CD14-positive monocyte (primary cell): ENCODE results near the gene LRP8. TPM values are rescaled to one million over a fixed set of nuclear protein-coding genes. Genes with fewer than 3 reads are reported as not detected.
A peak's percentile ranks its signal among the peaks of the same experiment; 100 is the strongest.

Source experiments
- DNase-seq, 3 donors: peaks; one replicate each; pipeline ENCODE4 v3.0.0-alpha.2; 2011 to 2022
- H2AFZ ChIP-seq: 2 replicates; pipeline ENCODE4 v1.6.0; 2012; ENCODE audit warnings: mild to moderate bottlenecking, low read depth, low read length, inconsistent platforms; ENCODE audit not compliant: insufficient read depth, poor library complexity, severe bottlenecking
- H3K27ac ChIP-seq, 2 donors: 1 replicate in 1 of 2; 2 replicates in 1 of 2; pipeline ENCODE4 v1.5.1; 2012 to 2013; ENCODE audit warnings: low read length in 2 of 2, control low read depth in 1 of 2, inconsistent platforms in 1 of 2, low read depth in 1 of 2, mild to moderate bottlenecking in 1 of 2
- H3K27me3 ChIP-seq, 2 donors: one replicate each; pipeline versions ENCODE4 v1.6.0 to v1.6.1; 2011 to 2013; ENCODE audit warnings: low read length in 2 of 2; ENCODE audit not compliant: control insufficient read depth in 2 of 2, insufficient read depth in 2 of 2
- H3K36me3 ChIP-seq, 2 donors: replicated peaks in 1 of 2; 1 replicate in 1 of 2; 2 replicates in 1 of 2; pipeline versions ENCODE4 v1.5.1 to v1.6.1; 2012 to 2013; ENCODE audit warnings: low read length in 2 of 2, control low read depth in 1 of 2, inconsistent platforms in 1 of 2, mild to moderate bottlenecking in 1 of 2; ENCODE audit not compliant: insufficient read depth in 2 of 2, control insufficient read depth in 1 of 2
- H3K4me1 ChIP-seq, 2 donors: 1 replicate in 1 of 2; 2 replicates in 1 of 2; pipeline versions ENCODE4 v1.5.1 to v1.6.1; 2012 to 2013; ENCODE audit warnings: low read length in 2 of 2, control low read depth in 1 of 2, inconsistent platforms in 1 of 2, mild to moderate bottlenecking in 1 of 2, moderate library complexity in 1 of 2; ENCODE audit not compliant: insufficient read depth in 2 of 2, control insufficient read depth in 1 of 2
- H3K4me2 ChIP-seq: replicated peaks from 2 replicates; pipeline ENCODE3; 2012; ENCODE audit warnings: low read length, moderate library complexity, mild to moderate bottlenecking; ENCODE audit not compliant: poor library complexity, severe bottlenecking; ENCODE audit errors: extremely low read depth
- H3K4me3 ChIP-seq, 3 experiments: fragments of 200-600 bp in 1 of 3; sonication (generic) in 1 of 3; replicated peaks in 1 of 3; 1 replicate in 2 of 3; 2 replicates in 1 of 3; pipeline ENCODE4 v1.5.1; 2011 to 2013; ENCODE audit warnings: low read length in 3 of 3, mild to moderate bottlenecking in 3 of 3, control low read depth in 2 of 3, low read depth in 2 of 3, inconsistent platforms in 1 of 3, moderate library complexity in 1 of 3
- H3K79me2 ChIP-seq: 2 replicates; pipeline ENCODE4 v1.6.0; 2012; ENCODE audit warnings: mild to moderate bottlenecking, control low read depth, inconsistent platforms, low read length, moderate library complexity; ENCODE audit not compliant: insufficient read depth
- H3K9ac ChIP-seq: 2 replicates; pipeline ENCODE4 v1.6.0; 2017; ENCODE audit warnings: low read length, mild to moderate bottlenecking; ENCODE audit not compliant: insufficient read depth, poor library complexity, severe bottlenecking
- H3K9me3 ChIP-seq, 2 donors: replicated peaks in 1 of 2; 1 replicate in 1 of 2; 2 replicates in 1 of 2; pipeline versions ENCODE4 v1.5.1 to v1.6.1; 2012 to 2013; ENCODE audit warnings: low read length in 2 of 2, control low read depth in 1 of 2; ENCODE audit not compliant: control insufficient read depth in 1 of 2, insufficient read depth in 1 of 2
- H4K20me1 ChIP-seq: 2 replicates; pipeline ENCODE4 v1.6.0; 2012; ENCODE audit warnings: mild to moderate bottlenecking, low read length, control low read depth, moderate library complexity; ENCODE audit not compliant: insufficient read depth
- H3K27ac Mint-ChIP-seq, 7 donors: one replicate each; pipeline ENCODE4 v1.8.0; 2020; ENCODE audit warnings: mild to moderate bottlenecking in 7 of 7, mixed read lengths in 7 of 7, moderate library complexity in 6 of 7, inconsistent platforms in 2 of 7
- H3K27me3 Mint-ChIP-seq, 3 donors: one replicate each; pipeline ENCODE4 v1.8.0; 2021 to 2022; ENCODE audit warnings: low read depth in 3 of 3, mild to moderate bottlenecking in 3 of 3, mixed read lengths in 3 of 3, moderate library complexity in 3 of 3, inconsistent platforms in 1 of 3
- H3K36me3 Mint-ChIP-seq, 2 donors: one replicate each; pipeline ENCODE4 v1.8.0; 2020; ENCODE audit warnings: mixed read lengths in 2 of 2, inconsistent platforms in 1 of 2, mild to moderate bottlenecking in 1 of 2
- H3K4me1 Mint-ChIP-seq: one replicate; pipeline ENCODE4 v1.8.0; 2020; ENCODE audit warnings: mild to moderate bottlenecking, mixed read lengths
- H3K4me3 Mint-ChIP-seq, 2 donors: one replicate each; pipeline ENCODE4 v1.8.0; 2020; ENCODE audit warnings: mild to moderate bottlenecking in 2 of 2, mixed read lengths in 2 of 2, moderate library complexity in 1 of 2
- H3K9me3 Mint-ChIP-seq, 7 donors: one replicate each; pipeline ENCODE4 v1.8.0; 2020 to 2022; ENCODE audit warnings: mixed read lengths in 7 of 7, mild to moderate bottlenecking in 6 of 7, moderate library complexity in 6 of 7, inconsistent platforms in 2 of 7
- WGBS: methylation state at CpG from one replicate; pipeline ENCODE4 v1.1.5; 2013; ENCODE audit warnings: missing lambda C conversion rate; ENCODE audit not compliant: insufficient coverage; 5-methylcytosine and 5-hydroxymethylcytosine counted together
- intact Hi-C, 2 donors: fragments of 100-400 bp; cut with micrococcal nuclease; formaldehyde crosslinking; loops; one replicate each; pipeline versions ENCODE4 v1.15.0 to v1.15.1; 2023
- polyA plus RNA-seq, 3 donors: library from polyadenylated mRNA; depleted of rRNA in 1 of 3; unstranded in 2 of 3; stranded (reverse) in 1 of 3; fragments of 300-500 nt in 2 of 3; fragments of >200 nt in 1 of 3; fragmentation: Illumina TruSeq in 2 of 3; gene quantifications; 1 replicate in 2 of 3; 2 replicates in 1 of 3; pipeline ENCODE4 v1.2.3, GENCODE V29; 2012 to 2021
- TF ChIP-seq, protein P1 (sequence below): fragments of 200-600 bp; IDR thresholded peaks from one replicate; pipeline ENCODE4 v1.8.0; 2022; ENCODE audit warnings: antibody characterized with exemption, mild to moderate bottlenecking

LRP8 gene
- polyA plus RNA-seq, 3 donors: 0.76 to 11.3 (median 0.95) TPM

DNA sequence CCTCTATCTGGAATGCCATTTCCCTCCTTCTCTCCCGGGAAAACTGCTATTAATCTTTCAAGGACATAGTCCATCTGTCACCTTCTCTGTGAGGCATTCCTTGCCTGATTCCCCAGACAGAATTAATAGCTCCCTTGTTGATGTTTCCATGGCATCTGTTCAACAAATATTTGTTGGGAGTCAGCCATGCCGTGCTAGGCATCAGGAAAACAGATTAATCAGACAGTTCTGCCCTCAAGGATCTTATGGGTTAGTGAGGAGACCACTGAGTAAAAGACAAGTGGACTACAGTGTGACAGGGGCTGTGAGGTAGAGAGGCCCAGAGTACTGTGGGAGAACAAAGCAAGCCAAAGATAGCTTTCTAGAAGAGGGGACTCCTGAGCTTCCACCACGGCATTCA, 78.2 kb downstream of the LRP8 start:
- H3K9me3 Mint-ChIP-seq: no peaks in the 10 kb centered on the region
- peaks cover 70 to 79% of the 10 kb centered on the region in 2 donors for H3K36me3 Mint-ChIP-seq
- 100% methylated on average over 2 of the region's 3 CpGs for WGBS
- H3K4me2 ChIP-seq: no peak overlapping the region
- H3K9ac ChIP-seq: no peak overlapping the region
- no peak overlapping the region for H2AFZ ChIP-seq
- no peak for DNase-seq
- no peak overlapping the region for H3K4me3 Mint-ChIP-seq
- no peaks in the 10 kb centered on the region for H3K27me3 ChIP-seq
- H3K9me3 ChIP-seq: no peaks in the 10 kb centered on the region
- peaks cover 59 to 97% of the 10 kb centered on the region in 2 donors for H3K36me3 ChIP-seq
- no peak overlapping the region for H3K4me3 ChIP-seq
- H3K79me2 ChIP-seq: no peaks in the 10 kb centered on the region
- H3K27ac Mint-ChIP-seq: no peak overlapping the region
- intact Hi-C loops: no loop called here
- H3K27ac ChIP-seq: peak overlapping the region in 1 of 2 donors; percentile 3
- no peaks in the 10 kb centered on the region for H3K4me1 ChIP-seq
- H4K20me1 ChIP-seq: no peaks in the 10 kb centered on the region
- no peaks in the 10 kb centered on the region for H3K27me3 Mint-ChIP-seq
- no peaks in the 10 kb centered on the region for H3K4me1 Mint-ChIP-seq
- TF ChIP-seq, protein P1, sequence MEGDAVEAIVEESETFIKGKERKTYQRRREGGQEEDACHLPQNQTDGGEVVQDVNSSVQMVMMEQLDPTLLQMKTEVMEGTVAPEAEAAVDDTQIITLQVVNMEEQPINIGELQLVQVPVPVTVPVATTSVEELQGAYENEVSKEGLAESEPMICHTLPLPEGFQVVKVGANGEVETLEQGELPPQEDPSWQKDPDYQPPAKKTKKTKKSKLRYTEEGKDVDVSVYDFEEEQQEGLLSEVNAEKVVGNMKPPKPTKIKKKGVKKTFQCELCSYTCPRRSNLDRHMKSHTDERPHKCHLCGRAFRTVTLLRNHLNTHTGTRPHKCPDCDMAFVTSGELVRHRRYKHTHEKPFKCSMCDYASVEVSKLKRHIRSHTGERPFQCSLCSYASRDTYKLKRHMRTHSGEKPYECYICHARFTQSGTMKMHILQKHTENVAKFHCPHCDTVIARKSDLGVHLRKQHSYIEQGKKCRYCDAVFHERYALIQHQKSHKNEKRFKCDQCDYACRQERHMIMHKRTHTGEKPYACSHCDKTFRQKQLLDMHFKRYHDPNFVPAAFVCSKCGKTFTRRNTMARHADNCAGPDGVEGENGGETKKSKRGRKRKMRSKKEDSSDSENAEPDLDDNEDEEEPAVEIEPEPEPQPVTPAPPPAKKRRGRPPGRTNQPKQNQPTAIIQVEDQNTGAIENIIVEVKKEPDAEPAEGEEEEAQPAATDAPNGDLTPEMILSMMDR: no peak

GRCh38 chr1:53246261-53247134, 81.4 kb downstream of the LRP8 start:
- Histone ChIP-seq H3K4me2 (no peak overlapping the region), H3K9me3 (no peaks in the 10 kb centered on the region), H3K27me3 (no peaks in the 10 kb centered on the region), H3K4me1 (no peaks in the 10 kb centered on the region), H3K9ac (no peak overlapping the region), H3K36me3 (peaks cover 46 to 75% of the 10 kb centered on the region in 2 donors), H2AFZ (no peak overlapping the region), H4K20me1 (no peaks in the 10 kb centered on the region), H3K79me2 (no peaks in the 10 kb centered on the region), H3K27ac (no peak overlapping the region), H3K4me3 (no peak overlapping the region)
- Mint-ChIP-seq H3K4me3 (no peak overlapping the region), H3K36me3 (peaks cover 56 to 63% of the 10 kb centered on the region in 2 donors), H3K9me3 (no peaks in the 10 kb centered on the region), H3K4me1 (no peaks in the 10 kb centered on the region), H3K27me3 (peaks cover 0 to 2% (median under 1%) of the 10 kb centered on the region in 3 donors), H3K27ac (no peak overlapping the region)
- intact Hi-C loops: no loop called here
- WGBS: 67% methylated on average over 3 of the region's 4 CpGs
- TF ChIP-seq, protein P1: no peak
- no peak for DNase-seq
